Smooth muscle cell of the coronary artery (primary cell): ENCODE measurements around the gene PSG11. TPM values are rescaled to one million over a fixed set of nuclear protein-coding genes. Genes with fewer than 3 reads are reported as not detected.

Experiments
- total RNA-seq: library from RNA; depleted of rRNA; stranded (reverse); fragments of >200 nt; gene quantifications from 2 replicates; pipeline ENCODE4 v1.2.3, GENCODE V29; 2014; ENCODE audit warnings: low replicate concordance

Gene PSG11
- total RNA-seq, result not detected in 2 replicates

GRCh38 chr19:43026369-43026768 lies at the start of gene PSG11:
PSG11 (minus strand) TSS chr19:43026469; CDS start chr19:43026372, 97 bp downstream.

Other genes with a start within 250 kb of the PSG11 start
- 1.2 TPM in 1 of 2 replicates, not detected in the other for gene PSG1, start 146.8 kb downstream of the PSG11 start, total RNA-seq
- not detected in 2 replicates for gene PSG6, start 108.6 kb downstream of the PSG11 start, total RNA-seq
- not detected in 2 replicates for gene PSG7, start 89.3 kb downstream of the PSG11 start, total RNA-seq
- gene PSG2, start 56.2 kb upstream of the PSG11 start, total RNA-seq, result not detected in 2 replicates
- gene PSG5, start 160.1 kb upstream of the PSG11 start, total RNA-seq, result 0.75 and 2.7 TPM in 2 replicates
- gene PSG4, start 179.2 kb upstream of the PSG11 start, total RNA-seq, result 0.23 and 5.3 TPM in 2 replicates
- gene PSG9, start 243.1 kb upstream of the PSG11 start, total RNA-seq, result not detected in 2 replicates